ENCODE data around the gene IL5RA.
A peak's percentile ranks its signal among the peaks of the same experiment; 100 is the strongest.

IL5RA gene

DNA sequence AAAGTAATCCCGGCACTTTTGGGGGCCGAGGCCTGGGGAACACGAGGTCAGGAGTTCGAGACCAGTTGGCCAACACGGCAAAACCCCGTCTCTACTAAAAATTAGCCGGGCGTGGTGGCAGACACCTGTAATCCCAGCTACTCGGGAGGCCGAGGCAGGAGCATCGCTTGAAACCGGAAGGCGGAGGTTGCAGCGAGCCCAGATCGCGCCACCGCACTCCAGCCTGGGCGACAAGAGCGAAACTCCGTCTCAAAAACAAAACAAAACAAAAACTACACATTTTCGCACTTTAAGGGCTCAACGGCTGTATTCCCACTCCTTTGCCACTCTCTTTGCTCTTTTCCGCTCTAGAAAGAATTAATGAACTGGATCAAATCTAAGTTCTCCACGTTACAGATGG is 15.8 kb upstream of the IL5RA start:
- H3K27ac Mint-ChIP-seq: peak overlapping the region; percentile 97
- intact Hi-C loops (cut with micrococcal nuclease): loop anchor here (2.0 to 5.0 kb wide), 2 partner anchors 53 to 1176 kb away; partner anchors contain the start of genes CRBN and SETMAR
- H3K36me3 Mint-ChIP-seq (ENCODE audit: low read depth): peaks cover 38% of the 10 kb centered on the region

GRCh38 chr3:3119393-3119851 is 9.2 kb upstream of the IL5RA start:
- no peaks in the 10 kb centered on the region for H3K27me3 Mint-ChIP-seq
- no peak overlapping the region for H3K27ac Mint-ChIP-seq
- no peaks in the 10 kb centered on the region for H3K36me3 Mint-ChIP-seq (ENCODE audit: low read depth)
- no peaks in the 10 kb centered on the region for H3K4me1 Mint-ChIP-seq (ENCODE audit: low read depth)
- H3K9me3 Mint-ChIP-seq: no peaks in the 10 kb centered on the region
- H3K4me3 Mint-ChIP-seq: no peak overlapping the region
- intact Hi-C loops (cut with micrococcal nuclease): no loop called here

More for the DNA sequence above, 15.8 kb upstream of the IL5RA start:
- Mint-ChIP-seq H3K4me3 (peak overlapping the region; percentile 94), H3K27me3 (no peaks in the 10 kb centered on the region), H3K9me3 (no peaks in the 10 kb centered on the region), H3K4me1 (ENCODE audit: low read depth) (peaks cover 30% of the 10 kb centered on the region)

DNA sequence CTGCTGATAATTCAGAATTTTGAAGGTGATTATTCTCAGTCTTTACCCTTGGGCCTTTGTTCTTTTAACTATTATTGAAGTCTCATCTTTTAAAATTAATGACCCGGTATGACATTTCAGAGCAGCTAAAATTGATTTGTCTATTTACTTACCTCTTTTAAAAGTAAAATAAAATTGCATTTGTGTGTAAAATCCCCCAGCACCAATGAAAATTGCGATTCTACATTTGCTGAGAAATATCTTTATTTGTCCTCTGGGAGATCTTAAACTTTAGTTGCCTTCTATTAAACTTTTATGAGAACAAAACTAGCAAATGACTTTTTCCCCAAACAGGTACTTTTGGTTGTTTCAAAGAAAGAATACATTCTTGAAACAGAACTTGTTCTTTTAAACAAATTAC is 7.5 kb upstream of the IL5RA start:
- no peak overlapping the region for H3K27ac Mint-ChIP-seq
- H3K36me3 Mint-ChIP-seq (ENCODE audit: low read depth): no peaks in the 10 kb centered on the region
- H3K27me3 Mint-ChIP-seq: no peaks in the 10 kb centered on the region
- H3K9me3 Mint-ChIP-seq: no peaks in the 10 kb centered on the region
- intact Hi-C loops (cut with micrococcal nuclease): no loop called here
- no peaks in the 10 kb centered on the region for H3K4me1 Mint-ChIP-seq (ENCODE audit: low read depth)
- no peak overlapping the region for H3K4me3 Mint-ChIP-seq

DNA sequence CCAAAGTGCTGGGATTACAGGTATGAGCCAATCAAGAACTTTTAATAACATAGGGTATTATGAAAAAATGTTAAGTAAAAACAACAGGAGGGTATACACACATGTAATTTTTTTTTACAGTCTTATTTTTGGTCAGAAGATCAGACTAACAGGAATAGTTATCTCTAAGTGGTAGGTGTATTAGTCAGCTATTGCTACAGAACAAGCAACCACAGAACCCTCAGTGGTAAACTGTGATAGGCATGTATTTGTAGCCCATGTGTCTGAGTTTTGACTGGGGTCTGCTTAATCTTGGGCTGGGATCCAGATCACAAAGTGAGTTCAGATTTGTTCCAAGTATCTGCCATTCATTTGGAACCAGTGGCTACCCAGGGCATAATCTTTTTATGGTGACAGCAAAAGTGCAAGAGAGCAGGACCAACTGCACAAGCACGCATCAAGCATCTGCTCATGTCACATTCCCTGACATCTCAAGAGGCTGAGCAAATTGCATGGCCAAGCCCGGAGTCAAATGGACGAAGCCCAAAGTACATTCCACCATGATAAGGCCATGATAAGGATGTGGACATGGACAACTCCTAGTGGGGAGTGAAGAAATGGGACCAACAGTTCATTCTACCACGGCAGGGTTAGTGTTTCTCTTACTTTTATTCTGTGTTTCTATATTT is 3.0 kb upstream of the IL5RA start:
- intact Hi-C loops (cut with micrococcal nuclease): no loop called here
- H3K36me3 Mint-ChIP-seq (ENCODE audit: low read depth): no peaks in the 10 kb centered on the region
- no peak overlapping the region for H3K4me3 Mint-ChIP-seq
- peaks cover 8% of the 10 kb centered on the region for H3K4me1 Mint-ChIP-seq (ENCODE audit: low read depth)
- H3K27ac Mint-ChIP-seq: no peak overlapping the region
- no peaks in the 10 kb centered on the region for H3K27me3 Mint-ChIP-seq
- no peaks in the 10 kb centered on the region for H3K9me3 Mint-ChIP-seq

- H3K36me3 Mint-ChIP-seq (ENCODE audit: low read depth): no peaks in the 10 kb centered on the region
- H3K27ac Mint-ChIP-seq: no peak overlapping the region
- H3K27me3 Mint-ChIP-seq: no peaks in the 10 kb centered on the region
- H3K9me3 Mint-ChIP-seq: no peaks in the 10 kb centered on the region
- H3K4me3 Mint-ChIP-seq: no peak overlapping the region
- intact Hi-C loops (cut with micrococcal nuclease): no loop called here
- peaks cover 8% of the 10 kb centered on the region for H3K4me1 Mint-ChIP-seq (ENCODE audit: low read depth)
Measured at GRCh38 chr3:3110749-3111361, 681 bp upstream of the IL5RA start.

- intact Hi-C loops (cut with micrococcal nuclease): no loop called here
- Mint-ChIP-seq H3K4me1 (ENCODE audit: low read depth) (peaks cover 8% of the 10 kb centered on the region), H3K27me3 (no peaks in the 10 kb centered on the region), H3K27ac (no peak overlapping the region), H3K9me3 (no peaks in the 10 kb centered on the region), H3K4me3 (no peak overlapping the region), H3K36me3 (ENCODE audit: low read depth) (no peaks in the 10 kb centered on the region)
Measured at GRCh38 chr3:3109407-3110298, 521 bp downstream of the IL5RA start.

- Mint-ChIP-seq H3K27me3 (no peaks in the 10 kb centered on the region), H3K9me3 (no peaks in the 10 kb centered on the region), H3K4me1 (ENCODE audit: low read depth) (peaks cover 8% of the 10 kb centered on the region), H3K36me3 (ENCODE audit: low read depth) (no peaks in the 10 kb centered on the region), H3K27ac (no peak overlapping the region), H3K4me3 (no peak overlapping the region)
- intact Hi-C loops (cut with micrococcal nuclease): no loop called here
Measured at GRCh38 chr3:3107858-3108257, 2.3 kb downstream of the IL5RA start.

- intact Hi-C loops (cut with micrococcal nuclease): no loop called here
- Mint-ChIP-seq H3K4me1 (ENCODE audit: low read depth) (peaks cover 8% of the 10 kb centered on the region), H3K36me3 (ENCODE audit: low read depth) (no peaks in the 10 kb centered on the region), H3K27me3 (no peaks in the 10 kb centered on the region), H3K4me3 (no peak overlapping the region), H3K9me3 (no peaks in the 10 kb centered on the region), H3K27ac (no peak overlapping the region)
Measured at GRCh38 chr3:3107181-3107580, 3.0 kb downstream of the IL5RA start.

- intact Hi-C loops (cut with micrococcal nuclease): no loop called here
- Mint-ChIP-seq H3K27ac (no peak overlapping the region), H3K4me1 (ENCODE audit: low read depth) (peaks cover 3% of the 10 kb centered on the region), H3K4me3 (no peak overlapping the region), H3K9me3 (no peaks in the 10 kb centered on the region), H3K36me3 (ENCODE audit: low read depth) (no peaks in the 10 kb centered on the region), H3K27me3 (no peaks in the 10 kb centered on the region)
Measured at GRCh38 chr3:3105815-3106214, 4.4 kb downstream of the IL5RA start.

- Mint-ChIP-seq H3K4me1 (ENCODE audit: low read depth) (no peaks in the 10 kb centered on the region), H3K27ac (no peak overlapping the region), H3K36me3 (ENCODE audit: low read depth) (no peaks in the 10 kb centered on the region), H3K4me3 (no peak overlapping the region), H3K27me3 (no peaks in the 10 kb centered on the region), H3K9me3 (no peaks in the 10 kb centered on the region)
- intact Hi-C loops (cut with micrococcal nuclease): no loop called here
Measured at GRCh38 chr3:3105246-3105645, 4.9 kb downstream of the IL5RA start.

DNA sequence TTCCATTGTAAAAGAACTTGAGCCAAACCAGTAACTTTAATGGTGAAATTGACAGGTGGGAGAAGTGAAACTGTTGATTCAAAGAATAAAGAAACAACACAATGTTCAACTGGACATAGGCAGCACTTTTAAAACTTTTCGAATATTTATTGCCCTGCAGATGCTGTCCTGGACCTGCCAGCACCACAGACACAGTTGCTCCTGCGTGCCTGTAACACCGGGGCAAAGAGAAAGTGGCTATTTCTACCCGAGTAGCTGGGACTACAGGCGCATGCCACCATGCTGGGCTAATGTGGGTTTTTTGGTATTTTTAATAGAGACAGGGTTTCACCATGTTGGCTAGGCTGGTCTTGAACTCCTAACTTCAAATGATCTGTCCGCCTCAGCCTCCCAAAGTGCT is 7.4 kb downstream of the IL5RA start:
- intact Hi-C loops (cut with micrococcal nuclease): no loop called here
- no peaks in the 10 kb centered on the region for H3K9me3 Mint-ChIP-seq
- H3K27ac Mint-ChIP-seq: no peak overlapping the region
- no peaks in the 10 kb centered on the region for H3K4me1 Mint-ChIP-seq (ENCODE audit: low read depth)
- H3K4me3 Mint-ChIP-seq: no peak overlapping the region
- H3K36me3 Mint-ChIP-seq (ENCODE audit: low read depth): no peaks in the 10 kb centered on the region
- H3K27me3 Mint-ChIP-seq: no peaks in the 10 kb centered on the region

DNA sequence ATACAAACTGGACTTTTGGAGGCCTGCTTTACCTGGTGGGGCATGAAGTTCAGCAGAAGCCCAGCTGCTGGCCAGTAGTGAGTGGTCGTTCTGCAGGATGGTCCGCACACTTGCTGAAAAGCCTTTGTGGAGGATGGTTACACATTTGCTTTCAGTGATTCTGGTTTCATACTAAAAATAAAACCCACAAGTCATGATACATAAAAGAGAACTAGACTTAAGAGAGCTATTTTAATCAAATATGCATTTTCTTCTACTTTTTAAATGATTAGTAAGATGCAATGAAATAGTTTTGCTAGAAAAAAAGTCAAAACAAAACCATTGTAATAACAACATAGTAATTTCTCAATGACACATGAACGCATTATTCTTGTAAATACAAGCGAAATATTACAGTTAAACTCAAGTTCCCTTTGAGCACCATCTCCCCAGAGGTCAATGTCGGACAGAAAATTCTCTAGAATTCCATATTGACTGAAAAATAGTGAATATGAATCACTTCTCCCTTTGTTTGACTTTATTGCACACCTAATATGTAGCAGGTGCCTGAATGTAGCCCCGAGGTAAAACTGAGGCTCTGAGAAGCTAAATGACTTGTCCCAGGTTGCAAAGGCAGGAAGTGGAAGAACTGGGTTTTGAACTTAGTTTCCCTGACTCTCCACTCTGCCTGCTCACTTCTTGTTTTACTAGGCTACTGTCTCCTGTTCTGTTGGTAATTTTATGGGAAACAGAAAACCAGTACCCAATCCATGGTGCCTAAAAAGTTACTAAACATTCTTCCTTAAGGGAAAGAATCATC is 8.3 kb downstream of the IL5RA start:
- Mint-ChIP-seq H3K4me1 (ENCODE audit: low read depth) (no peaks in the 10 kb centered on the region), H3K4me3 (no peak overlapping the region), H3K9me3 (no peaks in the 10 kb centered on the region), H3K27ac (no peak overlapping the region), H3K27me3 (no peaks in the 10 kb centered on the region), H3K36me3 (ENCODE audit: low read depth) (no peaks in the 10 kb centered on the region)
- intact Hi-C loops (cut with micrococcal nuclease): no loop called here

GRCh38 chr3:3097958-3098357 is 12.2 kb downstream of the IL5RA start:
- Mint-ChIP-seq H3K4me1 (ENCODE audit: low read depth) (no peaks in the 10 kb centered on the region), H3K9me3 (no peaks in the 10 kb centered on the region), H3K4me3 (no peak overlapping the region), H3K27me3 (no peaks in the 10 kb centered on the region), H3K36me3 (ENCODE audit: low read depth) (no peaks in the 10 kb centered on the region), H3K27ac (no peak overlapping the region)
- intact Hi-C loops (cut with micrococcal nuclease): no loop called here

All from dendritic cell treated with granulocyte-macrophage colony-stimulating factor and Interleukin-4, amounts not matched to agents 40 ng/mL and 50 ng/mL, for 4 days (primary cell).